Measurements from ENCODE around the gene ADCY7.

The ADCY7 gene

GRCh38 chr16:50315346-50315997, 49.1 kb downstream of the ADCY7 start:
- DNase-seq = no peak

GRCh38 chr16:50316102-50316847, 49.9 kb downstream of the ADCY7 start:
- DNase-seq = no peak

GRCh38 chr16:50316848-50317630, 50.7 kb downstream of the ADCY7 start:
- DNase-seq = no peak

GRCh38 chr16:50318796-50319578, 52.6 kb downstream of the ADCY7 start:
- DNase-seq = no peak

- DNase-seq = no peak
Measured at GRCh38 chr16:50320310-50320709, 54.0 kb downstream of the ADCY7 start.

GRCh38 chr16:50322333-50322732, 56.0 kb downstream of the ADCY7 start:
- no peak for DNase-seq

GRCh38 chr16:50323335-50324011, 57.1 kb downstream of the ADCY7 start:
- peak; percentile 38 for DNase-seq

- no peak for DNase-seq
Measured at GRCh38 chr16:50324345-50324744, 58.0 kb downstream of the ADCY7 start.

- DNase-seq = no peak
Measured at GRCh38 chr16:50326264-50326663, 59.9 kb downstream of the ADCY7 start.

- peak; percentile 27 for DNase-seq
Measured at GRCh38 chr16:50326835-50327465, 60.6 kb downstream of the ADCY7 start.

- DNase-seq = no peak
Measured at GRCh38 chr16:50329446-50330189, 63.3 kb downstream of the ADCY7 start.

- no peak for DNase-seq
Measured at GRCh38 chr16:50331570-50331969, 65.2 kb downstream of the ADCY7 start.

GRCh38 chr16:50332599-50332998, 66.2 kb downstream of the ADCY7 start:
- DNase-seq = no peak

- DNase-seq = no peak
Measured at GRCh38 chr16:50334106-50334975, 68.0 kb downstream of the ADCY7 start.

GRCh38 chr16:50335196-50335958, 69.0 kb downstream of the ADCY7 start:
- DNase-seq = no peak

GRCh38 chr16:50336884-50337283, 70.5 kb downstream of the ADCY7 start:
- no peak for DNase-seq

GRCh38 chr16:50338371-50339231, 72.2 kb downstream of the ADCY7 start:
- DNase-seq = peak; percentile 23

- DNase-seq = no peak
Measured at GRCh38 chr16:50340578-50340977, 74.2 kb downstream of the ADCY7 start.
